ENCODE measurements around the gene RBM44. TPM values are rescaled to one million over a fixed set of nuclear protein-coding genes. Genes with fewer than 3 reads are reported as not detected.
A peak's percentile ranks its signal among the peaks of the same experiment; 100 is the strongest.
"Not testable (repeated sequence)": the region's sequence is repeated elsewhere in the genome, so short reads cannot be mapped to it uniquely, and the experiment has no call there.

RBM44 gene
- total RNA-seq, 2 experiments from 2014 or later, result 1.1 to 1.2 TPM

GRCh38 chr2:237833546-237833945 is 35.0 kb downstream of the RBM44 start:
- Mint-ChIP-seq H3K36me3 (peaks cover 1% of the 10 kb centered on the region), H3K27me3 (peaks cover 15% of the 10 kb centered on the region), H3K9me3 (no peaks in the 10 kb centered on the region), H3K27ac (no peak overlapping the region), H3K4me1 (peaks cover 6% of the 10 kb centered on the region), H3K4me3 (no peak overlapping the region)
- DNase-seq (no peak), ATAC-seq (ENCODE audit: low read depth) (no peak)
- POLR2A ChIA-PET, result no interaction called here

- DNase-seq (no peak), ATAC-seq (ENCODE audit: low read depth) (no peak)
- POLR2A ChIA-PET, result no interaction called here
- Mint-ChIP-seq H3K27ac (no peak overlapping the region), H3K36me3 (peaks cover 1% of the 10 kb centered on the region), H3K4me3 (no peak overlapping the region), H3K4me1 (peaks cover 6% of the 10 kb centered on the region), H3K27me3 (peaks cover 16% of the 10 kb centered on the region), H3K9me3 (no peaks in the 10 kb centered on the region)
These were observed 36.8 kb downstream of the RBM44 start for GRCh38 chr2:237835372-237835771.

GRCh38 chr2:237841051-237841450 is 42.5 kb downstream of the RBM44 start:
- DNase-seq, result no peak
- no peaks in the 10 kb centered on the region for H3K4me1 Mint-ChIP-seq
- H3K9me3 Mint-ChIP-seq, result peaks cover 5% of the 10 kb centered on the region
- H3K36me3 Mint-ChIP-seq, result no peaks in the 10 kb centered on the region
- no peak for ATAC-seq (ENCODE audit: low read depth)
- peaks cover 20% of the 10 kb centered on the region for H3K27me3 Mint-ChIP-seq
- POLR2A ChIA-PET, result no interaction called here
- H3K27ac Mint-ChIP-seq, result no peak overlapping the region
- no peak overlapping the region for H3K4me3 Mint-ChIP-seq

GRCh38 chr2:237848940-237849339 is 50.4 kb downstream of the RBM44 start:
- DNase-seq; H3K4me1 Mint-ChIP-seq; ATAC-seq (ENCODE audit: low read depth); H3K36me3 Mint-ChIP-seq; POLR2A ChIA-PET; H3K4me3 Mint-ChIP-seq; H3K27ac Mint-ChIP-seq: not testable (repeated sequence)
- Mint-ChIP-seq H3K9me3 (peaks cover 10% of the 10 kb centered on the region), H3K27me3 (peaks cover 29% of the 10 kb centered on the region)

GRCh38 chr2:237854295-237854694 is 55.7 kb downstream of the RBM44 start:
- POLR2A ChIA-PET, result no interaction called here
- DNase-seq (no peak), ATAC-seq (ENCODE audit: low read depth) (no peak)
- no peak overlapping the region for H3K4me3 Mint-ChIP-seq
- no peaks in the 10 kb centered on the region for H3K9me3 Mint-ChIP-seq
- H3K27ac Mint-ChIP-seq, result no peak overlapping the region
- H3K4me1 Mint-ChIP-seq, result peaks cover 7% of the 10 kb centered on the region
- H3K27me3 Mint-ChIP-seq, result peaks cover 37% of the 10 kb centered on the region
- H3K36me3 Mint-ChIP-seq, result no peaks in the 10 kb centered on the region

GRCh38 chr2:237857791-237858190 is 59.2 kb downstream of the RBM44 start:
- H3K36me3 Mint-ChIP-seq, result no peaks in the 10 kb centered on the region
- DNase-seq (no peak), ATAC-seq (ENCODE audit: low read depth) (no peak)
- peaks cover 60% of the 10 kb centered on the region for H3K27me3 Mint-ChIP-seq
- POLR2A ChIA-PET, result no interaction called here
- no peaks in the 10 kb centered on the region for H3K9me3 Mint-ChIP-seq
- H3K27ac Mint-ChIP-seq, result no peak overlapping the region
- peaks cover 7% of the 10 kb centered on the region for H3K4me1 Mint-ChIP-seq
- no peak overlapping the region for H3K4me3 Mint-ChIP-seq

GRCh38 chr2:237858294-237859081 is 59.9 kb downstream of the RBM44 start:
- Mint-ChIP-seq H3K4me3 (peak overlapping the region; percentile 68), H3K27me3 (peaks cover 60% of the 10 kb centered on the region), H3K36me3 (no peaks in the 10 kb centered on the region), H3K27ac (no peak overlapping the region), H3K9me3 (no peaks in the 10 kb centered on the region), H3K4me1 (peaks cover 7% of the 10 kb centered on the region)
- POLR2A ChIA-PET, result no interaction called here
- DNase-seq, result no peak
- peak; percentile 65 for ATAC-seq (ENCODE audit: low read depth)

- Mint-ChIP-seq H3K4me1 (peaks cover 7% of the 10 kb centered on the region), H3K36me3 (no peaks in the 10 kb centered on the region), H3K27me3 (peaks cover 56% of the 10 kb centered on the region), H3K9me3 (no peaks in the 10 kb centered on the region), H3K4me3 (peak overlapping the region; percentile 16), H3K27ac (no peak overlapping the region)
- ATAC-seq (ENCODE audit: low read depth) (no peak), DNase-seq (no peak)
- POLR2A ChIA-PET, result no interaction called here
These were observed 60.5 kb downstream of the RBM44 start for GRCh38 chr2:237859082-237859433.

- no peaks in the 10 kb centered on the region for H3K9me3 Mint-ChIP-seq
- no peaks in the 10 kb centered on the region for H3K36me3 Mint-ChIP-seq
- ATAC-seq (ENCODE audit: low read depth) (peak; percentile 41), DNase-seq (no peak)
- H3K4me3 Mint-ChIP-seq, result peak within 1 kb of the TSS; percentile 68
- POLR2A ChIA-PET, result no interaction called here
- peaks cover 56% of the 10 kb centered on the region for H3K27me3 Mint-ChIP-seq
- peaks cover 7% of the 10 kb centered on the region for H3K4me1 Mint-ChIP-seq
- H3K27ac Mint-ChIP-seq, result no peak within 1 kb of the TSS
These were observed 61.1 kb downstream of the RBM44 start, which contains the start of gene RAMP1 for GRCh38 chr2:237859533-237860272. Gene RAMP1 (plus strand): TSS chr2:237859623. CDS start chr2:237859676, 53 bp downstream.

GRCh38 chr2:237860273-237860935 is 61.8 kb downstream of the RBM44 start:
- no peaks in the 10 kb centered on the region for H3K9me3 Mint-ChIP-seq
- peaks cover 7% of the 10 kb centered on the region for H3K4me1 Mint-ChIP-seq
- peaks cover 53% of the 10 kb centered on the region for H3K27me3 Mint-ChIP-seq
- DNase-seq (no peak), ATAC-seq (ENCODE audit: low read depth) (no peak)
- H3K36me3 Mint-ChIP-seq, result no peaks in the 10 kb centered on the region
- POLR2A ChIA-PET, result no interaction called here
- H3K4me3 Mint-ChIP-seq, result peak overlapping the region; percentile 9
- no peak overlapping the region for H3K27ac Mint-ChIP-seq

GRCh38 chr2:237861875-237862527 is 63.4 kb downstream of the RBM44 start:
- no peak overlapping the region for H3K4me3 Mint-ChIP-seq
- no peaks in the 10 kb centered on the region for H3K9me3 Mint-ChIP-seq
- H3K36me3 Mint-ChIP-seq, result no peaks in the 10 kb centered on the region
- no peak for DNase-seq
- no peak overlapping the region for H3K27ac Mint-ChIP-seq
- POLR2A ChIA-PET, result no interaction called here
- peaks cover 7% of the 10 kb centered on the region for H3K4me1 Mint-ChIP-seq
- peaks cover 53% of the 10 kb centered on the region for H3K27me3 Mint-ChIP-seq
- no peak for ATAC-seq (ENCODE audit: low read depth)

GRCh38 chr2:237862528-237862895 is 63.9 kb downstream of the RBM44 start:
- no peak overlapping the region for H3K27ac Mint-ChIP-seq
- H3K36me3 Mint-ChIP-seq, result no peaks in the 10 kb centered on the region
- H3K27me3 Mint-ChIP-seq, result peaks cover 52% of the 10 kb centered on the region
- ATAC-seq (ENCODE audit: low read depth) (no peak), DNase-seq (no peak)
- peaks cover 7% of the 10 kb centered on the region for H3K4me1 Mint-ChIP-seq
- no peaks in the 10 kb centered on the region for H3K9me3 Mint-ChIP-seq
- H3K4me3 Mint-ChIP-seq, result no peak overlapping the region
- POLR2A ChIA-PET, result no interaction called here

- POLR2A ChIA-PET, result no interaction called here
- Mint-ChIP-seq H3K4me3 (no peak overlapping the region), H3K9me3 (no peaks in the 10 kb centered on the region), H3K27me3 (peaks cover 54% of the 10 kb centered on the region), H3K27ac (no peak overlapping the region), H3K36me3 (no peaks in the 10 kb centered on the region), H3K4me1 (peaks cover 7% of the 10 kb centered on the region)
- DNase-seq (no peak), ATAC-seq (ENCODE audit: low read depth) (no peak)
These were observed 64.5 kb downstream of the RBM44 start for GRCh38 chr2:237863102-237863511.

Measured in activated naive CD8-positive, alpha-beta T cell treated with anti-CD3 and anti-CD28 coated beads, Interleukin-2, amount 10 ng/mL, durations not matched to agents 7 days and 5 days (primary cell).